HG02938 (cell line): ENCODE results near the gene TFB1M.

Experiments
- ATAC-seq: cut with Tn5 transposase; IDR thresholded peaks from one replicate; pipeline ENCODE4 v1.9.1; 2021; ENCODE audit warnings: mild to moderate bottlenecking, moderate library complexity; ENCODE audit not compliant: unreplicated experiment

TFB1M gene

GRCh38 chr6:155303361-155303870 is 10.9 kb downstream of the TFB1M start:
- ATAC-seq, result no peak

DNA sequence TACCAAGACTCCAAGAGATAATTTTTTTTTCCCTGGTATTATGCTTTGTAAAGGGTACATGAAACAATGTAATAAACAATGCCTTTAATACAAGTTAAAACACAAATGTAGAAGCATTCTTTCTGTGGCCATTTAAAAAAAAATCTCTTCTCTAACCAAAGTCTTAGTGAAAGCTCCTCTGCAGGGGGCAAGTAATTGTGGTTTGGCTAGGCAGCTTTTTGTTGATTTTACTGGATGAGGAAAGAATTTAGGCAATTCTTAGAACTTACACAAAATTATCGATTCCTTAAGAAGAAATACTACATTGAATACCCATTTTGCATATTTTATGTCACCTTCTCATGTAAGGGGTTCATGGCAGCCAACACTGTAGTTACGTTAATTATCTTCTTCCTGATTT is 12.4 kb downstream of the TFB1M start:
- no peak for ATAC-seq

GRCh38 chr6:155297669-155298068 is 16.6 kb downstream of the TFB1M start:
- ATAC-seq, result no peak

DNA sequence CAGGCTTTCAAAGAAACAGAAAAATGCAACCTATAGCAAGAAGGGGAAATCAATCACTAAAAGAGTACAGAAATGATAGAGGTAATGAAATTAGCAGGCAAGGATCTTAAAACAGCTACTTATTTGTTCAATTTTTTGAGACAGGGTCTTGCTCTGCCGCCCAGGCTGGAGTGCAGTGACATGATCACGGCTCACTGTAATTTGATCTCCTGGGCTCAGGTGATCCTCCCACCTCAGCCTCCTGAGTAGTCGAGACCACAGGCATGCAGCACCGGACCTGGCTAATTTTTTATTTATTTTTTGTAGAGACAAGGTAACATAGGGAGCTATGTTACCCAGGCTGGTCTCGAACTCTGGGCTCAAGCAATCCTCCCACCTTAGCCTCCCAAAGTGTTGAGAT is 21.6 kb downstream of the TFB1M start:
- no peak for ATAC-seq

DNA sequence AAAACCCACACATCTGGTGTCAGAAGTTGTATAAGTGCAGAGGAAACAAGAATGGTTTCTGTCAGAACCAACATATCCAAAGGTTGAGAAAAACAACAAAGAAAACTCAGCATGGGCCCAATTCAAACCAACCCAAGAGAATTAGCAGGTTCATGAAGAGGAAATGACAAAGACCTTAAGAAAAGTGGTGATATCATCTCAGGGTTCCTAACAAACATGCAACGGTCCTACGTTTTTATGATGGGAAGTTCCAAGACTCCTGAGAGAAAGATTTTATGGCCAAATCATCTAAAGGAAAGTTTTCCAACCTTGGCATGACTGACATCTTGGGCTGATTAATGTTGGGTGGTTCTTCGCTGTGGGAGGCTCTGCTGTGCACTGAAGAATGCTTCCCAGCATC is 23.0 kb downstream of the TFB1M start:
- ATAC-seq, result no peak

GRCh38 chr6:155290491-155290890 is 23.8 kb downstream of the TFB1M start:
- ATAC-seq, result no peak

GRCh38 chr6:155287762-155288161 is 26.5 kb downstream of the TFB1M start:
- no peak for ATAC-seq

DNA sequence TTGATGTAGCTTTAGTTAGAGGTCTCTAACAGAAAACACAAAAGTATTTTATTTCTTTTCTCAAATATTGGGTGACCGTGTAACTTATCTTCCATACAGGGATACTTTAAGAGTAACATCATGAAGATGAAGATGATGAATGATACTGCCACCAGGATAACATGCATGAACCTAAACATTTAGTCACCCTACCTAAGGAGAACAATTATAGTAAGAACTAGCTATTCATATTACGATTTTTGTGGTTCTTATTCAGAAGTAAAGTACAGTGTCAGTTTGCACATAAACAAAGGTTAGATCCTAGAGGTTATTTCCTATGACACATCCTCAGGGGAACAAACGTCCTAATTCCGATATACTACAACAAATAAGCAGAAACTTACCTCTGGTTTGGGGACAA is 29.5 kb downstream of the TFB1M start:
- ATAC-seq, result no peak

DNA sequence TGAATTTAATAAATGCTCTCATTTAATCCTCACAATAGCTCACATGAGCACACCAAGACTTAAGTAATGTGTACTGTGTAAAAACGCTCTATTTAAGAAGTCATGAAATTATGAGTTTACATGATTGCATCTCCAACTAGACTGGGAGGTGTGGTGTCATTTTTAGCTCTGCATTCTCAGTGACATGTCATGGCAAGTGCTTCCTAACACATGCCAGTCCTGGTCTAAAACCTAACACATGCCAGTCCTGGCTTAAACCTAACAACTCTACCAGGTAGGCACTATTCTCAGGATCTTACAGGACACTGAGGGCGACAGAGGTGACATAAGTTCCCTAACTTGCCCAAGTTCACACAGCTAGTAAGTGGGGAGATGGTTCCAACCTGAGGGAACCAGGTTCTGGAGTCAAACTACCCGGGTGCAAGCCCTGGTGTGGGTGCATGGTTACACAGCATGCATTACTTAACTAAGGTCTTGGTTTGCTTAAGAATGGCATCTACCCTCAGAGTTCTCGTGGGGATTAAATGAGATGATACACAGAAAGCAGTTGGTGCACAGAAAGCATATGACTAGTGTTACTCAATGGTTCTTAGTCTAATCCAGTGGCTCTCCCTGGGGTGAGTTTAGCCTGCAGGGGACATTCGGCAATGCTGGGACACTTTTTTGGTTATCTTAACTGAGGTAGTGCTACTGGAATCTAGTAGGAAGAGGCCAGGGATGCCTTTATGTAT is 35.8 kb downstream of the TFB1M start:
- no peak for ATAC-seq

- no peak for ATAC-seq
Observed at GRCh38 chr6:155276638-155277037, 37.6 kb downstream of the TFB1M start.

- ATAC-seq, result no peak
Observed at GRCh38 chr6:155275808-155276480, 38.3 kb downstream of the TFB1M start.

DNA sequence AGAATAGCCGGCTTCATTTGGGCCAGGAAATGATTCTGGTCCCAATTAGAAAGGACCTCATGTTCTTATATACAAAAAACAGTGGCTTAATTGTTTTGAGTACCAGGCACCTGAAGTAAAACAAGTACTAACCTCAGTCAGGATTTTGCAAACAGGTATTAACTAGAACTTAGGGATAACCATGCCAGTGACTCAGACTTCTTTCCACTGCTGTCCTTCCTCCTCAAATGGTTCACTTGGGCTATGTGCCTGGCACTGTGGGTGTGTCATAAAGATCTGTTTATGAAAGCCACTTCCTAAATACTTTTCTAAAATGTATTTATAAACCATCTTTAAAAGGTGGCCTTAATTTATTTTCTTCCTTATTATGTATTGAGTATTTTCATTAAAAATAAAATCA is 39.8 kb downstream of the TFB1M start:
- no peak for ATAC-seq

DNA sequence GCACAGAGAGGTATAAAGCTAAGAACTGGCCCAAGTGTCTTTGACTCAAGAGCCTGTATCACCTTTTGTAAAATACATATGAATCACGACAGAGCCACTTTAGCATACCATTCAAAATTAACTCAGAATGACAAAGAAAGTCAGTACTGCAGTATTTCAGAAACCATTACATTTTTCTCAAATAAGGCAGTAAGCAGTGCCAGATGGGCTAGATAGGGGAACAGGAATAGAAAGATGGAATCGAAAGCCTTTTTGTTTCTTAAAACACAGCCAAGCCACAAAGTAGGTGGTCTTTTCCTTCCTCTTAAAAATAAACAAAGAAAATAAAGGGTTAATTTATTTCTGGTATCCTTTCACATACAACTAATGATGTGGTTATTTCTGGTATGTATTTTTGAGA is 40.2 kb downstream of the TFB1M start:
- ATAC-seq, result no peak

DNA sequence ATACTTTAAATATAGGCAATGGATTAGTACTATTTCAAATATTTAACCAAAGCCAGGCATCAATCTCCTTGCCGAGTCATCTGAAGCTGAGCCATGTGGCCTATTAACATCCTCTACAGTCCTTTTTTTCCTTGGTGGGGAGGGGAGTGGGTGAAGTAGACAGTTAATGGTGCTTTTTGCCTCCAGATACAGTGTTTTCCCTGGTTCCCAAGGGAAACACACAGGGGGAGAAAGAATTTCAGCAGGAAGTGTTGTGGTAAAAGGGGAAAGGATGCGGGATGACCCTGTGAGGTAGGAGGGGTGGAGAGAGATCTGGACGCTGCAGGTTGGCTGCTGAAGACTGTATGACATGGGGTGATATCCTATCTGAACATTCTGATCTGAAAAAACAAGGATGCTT is 40.9 kb downstream of the TFB1M start:
- ATAC-seq, result no peak

- no peak for ATAC-seq
Observed at GRCh38 chr6:155272353-155273232, 41.7 kb downstream of the TFB1M start.

DNA sequence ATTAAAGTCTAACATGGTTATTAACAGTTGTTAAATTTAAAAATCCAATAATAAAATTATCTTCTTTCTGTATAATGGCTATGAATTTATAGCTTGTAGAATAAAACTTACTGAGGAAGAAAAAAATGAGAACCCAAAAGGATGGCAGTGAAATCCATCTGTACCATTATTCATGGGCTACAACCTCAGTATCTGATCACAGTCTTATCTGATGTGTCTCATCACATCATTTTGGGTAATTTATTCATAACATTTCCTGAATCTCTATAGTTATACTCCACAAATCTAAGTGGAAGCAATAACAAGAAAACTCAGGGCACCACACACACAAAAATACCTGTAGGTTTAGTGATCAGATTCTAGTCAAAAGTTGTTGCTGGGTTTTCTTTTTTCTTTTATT is 43.1 kb downstream of the TFB1M start:
- ATAC-seq, result no peak

GRCh38 chr6:155270561-155271091 is 43.7 kb downstream of the TFB1M start:
- ATAC-seq, result no peak

- no peak for ATAC-seq
Observed at GRCh38 chr6:155269765-155270164, 44.5 kb downstream of the TFB1M start.

DNA sequence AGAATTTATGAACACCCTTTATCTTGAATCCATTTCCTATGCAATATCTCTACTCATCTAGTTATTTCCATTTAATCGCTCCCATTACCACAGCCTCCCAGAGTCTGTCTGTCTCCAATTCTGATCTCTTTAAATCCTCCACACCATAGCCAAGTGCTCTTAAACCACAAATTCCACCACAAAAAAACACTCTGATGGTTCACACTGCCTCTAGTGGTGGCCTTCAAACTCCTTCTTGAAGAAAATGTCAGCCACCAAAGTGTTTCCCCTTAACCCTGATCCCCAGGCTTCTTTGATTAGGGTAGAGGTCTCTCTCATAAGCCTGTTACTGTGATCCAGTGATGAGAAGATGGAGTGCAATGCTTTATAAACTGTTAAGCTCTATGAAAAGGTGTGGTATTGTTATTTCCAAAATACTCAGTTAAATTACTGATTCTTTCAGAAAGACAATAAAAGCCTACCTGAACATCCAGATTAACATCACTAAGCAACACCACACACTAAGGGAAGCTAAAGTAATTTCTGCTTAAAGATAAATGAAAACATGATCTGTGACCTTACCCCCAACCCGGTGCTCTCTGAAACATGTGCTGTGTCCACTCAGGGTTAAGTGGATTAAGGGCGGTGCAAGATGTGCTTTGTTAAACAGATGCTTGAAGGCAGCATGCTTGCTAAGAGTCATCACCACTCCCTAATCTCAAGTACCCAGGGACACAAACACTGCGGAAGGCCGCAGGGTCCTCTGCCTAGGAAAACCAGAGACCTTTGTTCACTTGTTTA is 46.0 kb downstream of the TFB1M start:
- ATAC-seq, result peak; percentile 68

GRCh38 chr6:155267411-155267810 is 46.9 kb downstream of the TFB1M start:
- ATAC-seq, result no peak
